Astrocyte (in vitro differentiated cells and primary cell): ENCODE results near the gene ERFL.

Experiments
- EZH2 ChIP-seq: IDR thresholded peaks from 2 replicates; pipeline ENCODE4 v1.6.1; 2012; ENCODE audit warnings: mild to moderate bottlenecking, low read length, inconsistent platforms; ENCODE audit not compliant: insufficient read depth
- TF ChIP-seq, protein P1 (sequence below): IDR thresholded peaks from 2 replicates; pipeline ENCODE4 v1.5.1; 2011; ENCODE audit warnings: low read depth, mild to moderate bottlenecking, inconsistent platforms, low read length, moderate library complexity; ENCODE audit not compliant: insufficient read depth

DNA sequence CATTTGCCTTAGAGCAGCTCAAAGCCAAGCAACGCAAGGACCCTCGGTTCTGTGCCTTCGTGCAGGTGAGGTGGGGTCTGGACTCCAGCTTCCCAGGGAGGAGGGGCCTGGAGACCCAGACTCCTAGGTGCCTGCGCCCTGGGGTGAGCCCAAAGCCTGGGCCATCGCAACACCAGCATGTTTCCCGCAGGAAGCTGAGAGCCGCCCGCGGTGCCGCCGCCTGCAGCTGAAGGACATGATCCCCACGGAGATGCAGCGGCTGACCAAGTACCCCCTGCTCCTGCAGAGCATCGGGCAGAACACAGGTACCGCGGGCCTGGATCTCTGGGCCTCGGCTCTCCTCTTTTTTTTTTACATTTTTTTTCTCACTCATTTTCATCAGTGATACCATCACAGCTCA, 25.7 kb downstream of the ERFL start:
- TF ChIP-seq EZH2, result no peak
- TF ChIP-seq, protein P1, sequence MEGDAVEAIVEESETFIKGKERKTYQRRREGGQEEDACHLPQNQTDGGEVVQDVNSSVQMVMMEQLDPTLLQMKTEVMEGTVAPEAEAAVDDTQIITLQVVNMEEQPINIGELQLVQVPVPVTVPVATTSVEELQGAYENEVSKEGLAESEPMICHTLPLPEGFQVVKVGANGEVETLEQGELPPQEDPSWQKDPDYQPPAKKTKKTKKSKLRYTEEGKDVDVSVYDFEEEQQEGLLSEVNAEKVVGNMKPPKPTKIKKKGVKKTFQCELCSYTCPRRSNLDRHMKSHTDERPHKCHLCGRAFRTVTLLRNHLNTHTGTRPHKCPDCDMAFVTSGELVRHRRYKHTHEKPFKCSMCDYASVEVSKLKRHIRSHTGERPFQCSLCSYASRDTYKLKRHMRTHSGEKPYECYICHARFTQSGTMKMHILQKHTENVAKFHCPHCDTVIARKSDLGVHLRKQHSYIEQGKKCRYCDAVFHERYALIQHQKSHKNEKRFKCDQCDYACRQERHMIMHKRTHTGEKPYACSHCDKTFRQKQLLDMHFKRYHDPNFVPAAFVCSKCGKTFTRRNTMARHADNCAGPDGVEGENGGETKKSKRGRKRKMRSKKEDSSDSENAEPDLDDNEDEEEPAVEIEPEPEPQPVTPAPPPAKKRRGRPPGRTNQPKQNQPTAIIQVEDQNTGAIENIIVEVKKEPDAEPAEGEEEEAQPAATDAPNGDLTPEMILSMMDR, result no peak
